Bronchial epithelial cell (primary cell): ENCODE data around the gene SKI. TPM values are rescaled to one million over a fixed set of nuclear protein-coding genes. Genes with fewer than 3 reads are reported as not detected.

Experiments
- DNase-seq: peaks from one replicate; pipeline ENCODE4 v3.0.0-alpha.2; 2010; ENCODE audit warnings: low read depth
- FAIRE-seq: peaks from 2 replicates; lab custom pipeline; 2011; peaks lifted over from hg19 to GRCh38; lab: Jason Lieb, UNC
- H3K27me3 ChIP-seq: 2 replicates; pipeline ENCODE4 v1.5.1; 2011; ENCODE audit warnings: low read length; ENCODE audit not compliant: control insufficient read depth, insufficient read depth
- H3K36me3 ChIP-seq: 2 replicates; pipeline ENCODE4 v1.5.1; 2011; ENCODE audit warnings: low read length; ENCODE audit not compliant: control insufficient read depth, insufficient read depth
- H3K4me3 ChIP-seq: 2 replicates; pipeline ENCODE4 v1.5.1; 2011; ENCODE audit warnings: mild to moderate bottlenecking, low read depth, low read length, control low read depth
- total RNA-seq: library from RNA; depleted of rRNA; stranded (reverse); fragments of >200 nt; gene quantifications from 2 replicates; pipeline ENCODE4 v1.2.1, GENCODE V29; 2014
- TF ChIP-seq, protein P1 (sequence below): IDR thresholded peaks from 2 replicates; pipeline ENCODE4 v1.5.1; 2011; ENCODE audit warnings: mild to moderate bottlenecking, moderate library complexity, low read length, control low read depth, inconsistent platforms; ENCODE audit not compliant: insufficient read depth, severe bottlenecking

Gene SKI
- total RNA-seq, 1 donor from 2014 or later, result 8.4 TPM

DNA sequence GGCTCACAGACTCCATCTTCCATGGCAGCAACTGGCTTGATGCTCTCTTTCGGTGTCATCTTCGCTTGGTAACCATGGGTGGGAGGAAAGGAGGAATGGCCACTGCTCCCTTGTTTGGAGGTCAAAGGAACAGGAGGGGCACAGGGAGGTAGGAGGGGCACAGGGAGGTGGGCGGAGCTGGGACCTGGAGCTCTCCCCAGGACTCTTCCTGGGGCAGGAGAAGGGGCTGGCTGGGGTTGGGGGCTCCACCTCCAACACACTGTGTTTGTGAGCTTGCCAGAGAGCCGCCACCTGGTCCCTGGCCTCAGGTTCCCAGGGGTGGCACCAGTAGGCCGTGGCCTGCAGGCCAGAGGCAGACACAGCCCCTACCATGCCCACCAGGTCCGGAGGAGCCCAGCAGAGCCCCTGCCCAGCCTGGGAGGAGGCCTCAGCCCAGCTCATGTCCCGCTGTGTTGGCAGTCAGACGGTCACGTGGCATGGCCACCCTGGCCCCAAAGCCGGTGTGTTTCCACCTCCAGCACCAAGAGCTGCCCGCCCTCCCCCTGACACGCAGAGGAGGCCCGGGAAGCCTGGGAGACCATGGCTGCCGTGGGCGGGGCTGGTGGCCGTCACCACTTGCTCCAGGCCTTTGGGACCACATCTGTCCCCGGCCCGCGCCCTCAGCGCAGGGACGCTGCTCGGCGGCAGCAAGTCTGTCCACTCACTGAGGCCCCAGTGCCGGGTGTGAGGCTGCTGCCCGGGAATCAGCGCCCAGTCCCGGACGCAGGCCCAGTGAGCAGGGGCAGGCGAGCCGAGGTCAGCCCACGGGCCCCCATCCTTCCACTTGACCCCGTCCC, 89.3 kb downstream of the SKI start:
- FAIRE-seq (no peak), DNase-seq (no peak)
- TF ChIP-seq, protein P1, sequence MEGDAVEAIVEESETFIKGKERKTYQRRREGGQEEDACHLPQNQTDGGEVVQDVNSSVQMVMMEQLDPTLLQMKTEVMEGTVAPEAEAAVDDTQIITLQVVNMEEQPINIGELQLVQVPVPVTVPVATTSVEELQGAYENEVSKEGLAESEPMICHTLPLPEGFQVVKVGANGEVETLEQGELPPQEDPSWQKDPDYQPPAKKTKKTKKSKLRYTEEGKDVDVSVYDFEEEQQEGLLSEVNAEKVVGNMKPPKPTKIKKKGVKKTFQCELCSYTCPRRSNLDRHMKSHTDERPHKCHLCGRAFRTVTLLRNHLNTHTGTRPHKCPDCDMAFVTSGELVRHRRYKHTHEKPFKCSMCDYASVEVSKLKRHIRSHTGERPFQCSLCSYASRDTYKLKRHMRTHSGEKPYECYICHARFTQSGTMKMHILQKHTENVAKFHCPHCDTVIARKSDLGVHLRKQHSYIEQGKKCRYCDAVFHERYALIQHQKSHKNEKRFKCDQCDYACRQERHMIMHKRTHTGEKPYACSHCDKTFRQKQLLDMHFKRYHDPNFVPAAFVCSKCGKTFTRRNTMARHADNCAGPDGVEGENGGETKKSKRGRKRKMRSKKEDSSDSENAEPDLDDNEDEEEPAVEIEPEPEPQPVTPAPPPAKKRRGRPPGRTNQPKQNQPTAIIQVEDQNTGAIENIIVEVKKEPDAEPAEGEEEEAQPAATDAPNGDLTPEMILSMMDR, result no peak
- H3K27me3 ChIP-seq, result peaks cover 10% of the 10 kb centered on the region
- H3K36me3 ChIP-seq, result no peaks in the 10 kb centered on the region
- H3K4me3 ChIP-seq, result no peak overlapping the region

DNA sequence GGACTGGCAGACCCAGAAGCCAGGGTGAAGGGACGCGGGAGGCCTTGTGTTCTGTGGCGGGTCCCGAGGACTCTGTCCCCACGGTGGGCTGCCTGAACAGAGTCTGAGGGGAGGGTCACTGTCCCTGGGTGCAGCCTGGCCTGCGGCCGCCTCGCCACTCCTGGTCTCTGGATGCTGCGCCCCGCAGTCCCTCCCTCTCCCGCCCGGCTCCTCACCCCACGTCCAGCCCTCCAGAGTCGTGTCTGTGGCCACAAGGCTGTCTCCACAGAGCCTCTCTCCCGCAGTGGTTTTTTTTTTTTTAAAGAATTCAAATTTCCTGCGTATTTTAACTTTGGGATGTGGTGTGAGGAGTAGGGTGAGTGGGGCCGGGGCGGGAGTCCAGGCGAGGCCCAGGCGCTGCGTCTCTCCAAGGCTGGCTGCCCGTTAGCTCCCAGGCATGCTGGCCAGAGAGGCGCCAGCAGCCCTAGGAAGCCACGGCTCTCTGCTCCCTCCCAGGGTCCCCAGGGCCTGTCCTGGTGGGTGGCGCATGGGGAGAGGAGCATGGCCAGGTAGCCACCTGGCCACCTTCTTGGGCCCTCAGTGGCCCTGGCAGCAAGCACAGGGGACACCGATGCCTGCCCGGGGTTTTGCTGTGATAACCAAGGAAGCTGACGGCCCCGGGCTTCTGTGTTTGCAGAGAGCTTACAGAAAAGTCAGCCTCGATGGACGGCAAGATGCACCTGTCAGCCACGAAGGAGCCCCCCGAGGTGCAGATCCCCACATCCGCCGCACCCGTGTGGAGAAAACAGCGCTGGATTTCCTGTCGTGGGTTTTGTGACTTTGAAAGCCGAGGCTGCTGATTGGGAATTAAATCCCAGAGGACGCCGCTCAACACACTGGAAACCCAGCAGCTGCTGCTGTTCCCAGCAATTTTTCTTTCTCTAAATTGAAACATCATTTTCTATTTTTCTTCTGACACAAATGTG, 90.5 kb downstream of the SKI start:
- DNase-seq, result no peak
- no peaks in the 10 kb centered on the region for H3K36me3 ChIP-seq
- H3K4me3 ChIP-seq, result no peak overlapping the region
- FAIRE-seq, result no peak
- peaks cover 10% of the 10 kb centered on the region for H3K27me3 ChIP-seq
- TF ChIP-seq, protein P1, result no peak

DNA sequence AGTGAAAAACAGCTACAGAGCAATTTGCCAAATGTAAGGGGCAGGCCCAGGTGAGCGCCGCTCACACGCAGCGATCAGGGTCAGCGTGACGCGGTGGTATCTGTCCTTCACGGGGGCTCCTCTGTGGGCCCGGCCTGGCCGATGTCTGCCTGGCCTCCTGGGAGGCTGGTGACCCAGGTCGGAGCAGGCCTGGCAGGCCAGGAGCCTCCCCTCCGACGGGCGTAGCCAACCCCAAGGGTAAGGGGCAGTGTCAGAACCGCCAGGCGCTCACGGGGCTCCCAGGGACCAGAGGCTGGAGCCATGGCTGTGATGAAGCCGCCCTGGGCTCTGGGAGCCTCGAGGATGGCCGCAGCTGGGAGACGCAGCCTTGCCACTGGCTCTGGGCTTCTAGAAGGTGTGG, 91.2 kb downstream of the SKI start:
- H3K27me3 ChIP-seq, result peaks cover 11% of the 10 kb centered on the region
- H3K36me3 ChIP-seq, result no peaks in the 10 kb centered on the region
- TF ChIP-seq, protein P1, result no peak
- H3K4me3 ChIP-seq, result no peak overlapping the region
- FAIRE-seq (no peak), DNase-seq (no peak)

DNA sequence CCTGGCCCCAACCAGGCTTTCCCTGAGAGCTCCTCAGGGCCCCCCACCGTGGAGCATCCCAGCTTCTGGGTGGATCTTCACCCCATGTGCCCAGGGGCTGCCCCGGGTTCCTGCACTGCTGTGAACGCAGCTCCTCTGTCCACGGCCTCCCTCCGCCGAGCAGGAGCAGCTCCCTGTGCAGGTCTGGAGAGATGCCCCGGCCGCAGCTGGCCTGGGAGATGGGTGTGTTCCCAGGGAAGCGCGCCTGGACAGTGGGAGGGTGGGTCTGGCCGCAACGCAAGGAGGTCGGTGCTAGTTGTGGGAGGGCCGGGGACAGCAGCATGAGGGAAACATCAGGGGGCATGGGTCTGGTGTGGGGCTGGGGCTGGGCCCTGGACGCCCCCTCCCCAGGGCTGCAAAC, 91.9 kb downstream of the SKI start:
- TF ChIP-seq, protein P1, result no peak
- H3K4me3 ChIP-seq, result no peak overlapping the region
- DNase-seq (no peak), FAIRE-seq (no peak)
- H3K27me3 ChIP-seq, result peaks cover 11% of the 10 kb centered on the region
- H3K36me3 ChIP-seq, result no peaks in the 10 kb centered on the region

DNA sequence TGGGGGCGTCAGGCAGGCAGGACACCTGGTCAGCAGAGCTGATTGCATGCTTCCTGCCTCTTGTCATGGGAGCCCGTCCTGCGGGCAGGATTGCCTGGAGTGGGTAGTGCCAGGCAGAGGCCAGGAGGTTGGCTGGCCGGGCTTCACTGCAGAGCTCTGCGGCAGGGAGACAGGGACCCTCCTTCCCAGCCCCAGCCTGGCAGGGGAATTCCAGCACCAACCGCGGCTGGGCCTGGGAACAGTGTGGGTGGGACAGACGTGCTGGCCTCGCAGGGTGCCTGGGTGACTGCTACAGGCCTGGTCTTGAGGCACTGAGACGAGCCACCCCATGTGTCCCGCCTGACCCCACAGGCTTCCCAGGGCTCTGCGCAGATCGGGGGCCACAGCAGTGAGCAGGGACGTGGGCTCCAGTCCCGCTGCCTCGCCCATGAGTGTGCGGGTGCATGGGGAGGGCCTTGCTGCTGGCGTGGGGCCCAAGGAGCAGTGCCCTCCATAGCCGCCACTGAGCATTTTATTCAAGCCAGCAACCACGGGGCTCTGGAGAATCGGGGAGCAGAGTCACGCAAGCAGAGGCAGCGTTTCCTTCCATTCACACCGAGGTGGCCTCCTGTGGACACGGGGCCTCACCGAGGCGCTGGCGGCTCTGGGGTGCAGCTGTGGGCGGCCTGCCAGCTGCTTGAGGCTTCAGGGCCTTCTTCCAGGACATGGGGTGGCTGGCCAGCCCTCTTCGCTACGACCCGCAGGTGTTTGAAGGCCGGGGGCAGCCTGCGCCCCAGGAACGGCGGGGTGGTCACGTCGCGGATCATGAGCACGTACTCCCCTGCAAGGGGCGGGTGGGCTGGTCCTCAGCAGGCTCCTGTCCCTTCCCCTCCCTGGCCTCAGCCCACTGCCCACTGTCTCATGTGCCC, 92.9 kb downstream of the SKI start:
- TF ChIP-seq, protein P1, result no peak
- Histone ChIP-seq H3K27me3 (peaks cover 11% of the 10 kb centered on the region), H3K4me3 (no peak overlapping the region), H3K36me3 (no peaks in the 10 kb centered on the region)
- no peak for FAIRE-seq
- no peak for DNase-seq
